ENCODE results near the gene CHD5.

Gene CHD5

DNA sequence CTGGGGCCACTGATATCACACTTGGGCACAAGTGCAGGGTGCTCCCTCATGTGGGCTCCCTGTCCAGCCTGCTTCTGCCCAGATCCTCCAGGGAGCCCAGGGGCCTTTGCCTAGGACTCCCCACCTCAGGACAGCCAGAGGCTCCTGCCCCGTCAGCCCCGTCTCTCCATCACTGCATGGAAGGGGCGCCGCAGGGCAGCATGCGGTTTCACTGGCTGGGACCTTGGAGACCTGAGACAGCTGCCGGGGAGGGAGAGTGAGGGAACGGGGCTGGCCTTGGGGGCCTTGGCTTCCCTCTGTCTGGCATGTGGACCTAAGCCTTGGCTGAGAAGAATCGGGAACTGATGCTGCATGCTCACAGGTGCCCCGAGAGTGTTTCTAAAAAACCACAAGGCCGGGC, 87.9 kb downstream of the CHD5 start:
- Histone ChIP-seq H3K56ac (ENCODE audit: low read length) (no peak overlapping the region), H3K23ac (ENCODE audit: low read length) (no peak overlapping the region), H3K27me3 (ENCODE audit: insufficient read depth, low read length, poor library complexity) (no peaks in the 10 kb centered on the region), H3K4ac (ENCODE audit: low read depth, low read length) (no peak overlapping the region), H2BK15ac (replicated peaks; ENCODE audit: low read depth) (no peak overlapping the region), H2BK120ac (ENCODE audit: low read depth, low read length) (no peak overlapping the region), H3K4me1 (ENCODE audit: control insufficient read depth, low read depth, low read length) (no peaks in the 10 kb centered on the region), H3K9ac (ENCODE audit: low read length) (no peak overlapping the region), H3K79me1 (ENCODE audit: low read length) (no peaks in the 10 kb centered on the region), H2AK5ac (ENCODE audit: low read length) (no peak overlapping the region), H3K27ac (ENCODE audit: low read depth, low read length) (no peak overlapping the region), H2BK5ac (ENCODE audit: low read length) (no peak overlapping the region), H4K8ac (ENCODE audit: low read depth, low read length) (no peak overlapping the region), H3K18ac (ENCODE audit: low read length) (no peak overlapping the region), H3K4me3 (ENCODE audit: low read length) (no peak overlapping the region), H3K79me2 (ENCODE audit: control insufficient read depth, insufficient read depth, low read length) (no peaks in the 10 kb centered on the region), H3K4me2 (ENCODE audit: low read length) (no peak overlapping the region), H4K5ac (ENCODE audit: low read length) (no peak overlapping the region), H3K36me3 (ENCODE audit: control insufficient read depth, insufficient read depth, low read length) (no peaks in the 10 kb centered on the region)
- no CpG with 5 or more reads among the region's 10 CpGs for WGBS (ENCODE audit: extremely low coverage, insufficient coverage, low lambda C conversion rate)
- DNase-seq = no peak

DNA sequence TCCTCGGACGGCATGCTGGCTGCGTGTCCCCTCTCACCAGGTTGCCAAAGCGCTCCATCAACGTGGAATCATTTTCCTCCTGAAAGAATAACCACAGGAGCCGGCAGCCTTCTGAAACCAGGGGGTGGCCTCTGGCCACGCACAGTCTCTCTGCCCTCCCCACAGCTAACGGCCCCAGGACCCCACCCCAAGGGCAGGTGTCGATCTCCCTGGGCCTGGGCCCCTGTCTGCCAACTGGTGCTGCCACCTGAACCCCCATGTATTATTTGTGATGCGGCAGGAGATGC, 88.4 kb downstream of the CHD5 start:
- Histone ChIP-seq H3K79me2 (ENCODE audit: control insufficient read depth, insufficient read depth, low read length) (no peaks in the 10 kb centered on the region), H3K9ac (ENCODE audit: low read length) (no peak overlapping the region), H3K4ac (ENCODE audit: low read depth, low read length) (no peak overlapping the region), H2BK15ac (replicated peaks; ENCODE audit: low read depth) (no peak overlapping the region), H4K5ac (ENCODE audit: low read length) (no peak overlapping the region), H3K4me1 (ENCODE audit: control insufficient read depth, low read depth, low read length) (no peaks in the 10 kb centered on the region), H3K27ac (ENCODE audit: low read depth, low read length) (no peak overlapping the region), H3K4me3 (ENCODE audit: low read length) (no peak overlapping the region), H3K18ac (ENCODE audit: low read length) (no peak overlapping the region), H2BK5ac (ENCODE audit: low read length) (no peak overlapping the region), H3K4me2 (ENCODE audit: low read length) (no peak overlapping the region), H3K27me3 (ENCODE audit: insufficient read depth, low read length, poor library complexity) (no peaks in the 10 kb centered on the region), H2BK120ac (ENCODE audit: low read depth, low read length) (no peak overlapping the region), H2AK5ac (ENCODE audit: low read length) (no peak overlapping the region), H3K23ac (ENCODE audit: low read length) (no peak overlapping the region), H4K8ac (ENCODE audit: low read depth, low read length) (no peak overlapping the region), H3K36me3 (ENCODE audit: control insufficient read depth, insufficient read depth, low read length) (no peaks in the 10 kb centered on the region), H3K56ac (ENCODE audit: low read length) (no peak overlapping the region), H3K79me1 (ENCODE audit: low read length) (no peaks in the 10 kb centered on the region)
- no peak for DNase-seq
- WGBS (ENCODE audit: extremely low coverage, insufficient coverage, low lambda C conversion rate) = no CpG with 5 or more reads among the region's 10 CpGs

DNA sequence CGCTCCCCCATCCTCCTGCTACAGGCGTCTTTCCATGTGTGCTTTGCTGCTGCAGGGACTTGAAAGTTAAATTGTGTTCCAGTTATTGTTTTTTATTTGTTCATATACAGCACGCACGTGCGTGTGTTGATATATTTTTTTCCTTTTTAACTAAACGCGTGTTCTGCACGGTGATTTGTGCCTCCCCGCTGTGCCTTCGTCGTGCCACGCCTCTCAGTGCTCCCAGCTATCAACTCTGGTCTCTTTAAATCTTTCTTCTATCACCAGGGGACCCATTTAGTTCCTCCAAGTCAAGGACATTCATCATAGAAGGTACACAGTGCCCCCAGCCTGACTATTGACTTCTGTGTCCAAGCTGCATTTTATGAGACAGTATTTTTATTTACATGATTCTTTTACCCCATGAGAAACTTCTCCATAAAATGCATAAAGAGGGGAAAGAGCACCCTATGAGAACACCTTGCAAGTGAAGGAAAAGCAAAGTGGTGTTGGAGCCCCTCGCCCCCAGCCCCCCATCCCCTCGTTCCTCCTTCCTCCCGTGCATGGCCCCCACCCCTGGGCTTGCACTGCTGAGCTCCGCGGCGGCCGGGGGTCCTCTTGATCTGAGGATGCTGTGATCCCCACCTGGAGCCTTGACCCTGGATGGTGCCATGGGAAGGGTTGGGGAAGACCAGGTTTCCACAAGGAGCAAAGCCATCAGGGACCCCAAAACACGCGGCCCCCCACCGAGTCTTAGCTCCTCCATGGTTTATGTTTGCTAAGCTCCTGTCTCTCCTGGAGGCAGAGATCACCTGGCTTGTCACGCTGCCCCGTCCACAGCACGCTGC, 88.9 kb downstream of the CHD5 start:
- H2BK120ac ChIP-seq (ENCODE audit: low read depth, low read length) = no peak overlapping the region
- no peak overlapping the region for H2BK15ac ChIP-seq (replicated peaks; ENCODE audit: low read depth)
- H3K4me2 ChIP-seq (ENCODE audit: low read length) = no peak overlapping the region
- no peak overlapping the region for H4K5ac ChIP-seq (ENCODE audit: low read length)
- no peaks in the 10 kb centered on the region for H3K4me1 ChIP-seq (ENCODE audit: control insufficient read depth, low read depth, low read length)
- no peaks in the 10 kb centered on the region for H3K27me3 ChIP-seq (ENCODE audit: insufficient read depth, low read length, poor library complexity)
- H2AK5ac ChIP-seq (ENCODE audit: low read length) = no peak overlapping the region
- H4K8ac ChIP-seq (ENCODE audit: low read depth, low read length) = no peak overlapping the region
- no peaks in the 10 kb centered on the region for H3K79me2 ChIP-seq (ENCODE audit: control insufficient read depth, insufficient read depth, low read length)
- no peak overlapping the region for H3K56ac ChIP-seq (ENCODE audit: low read length)
- no CpG with 5 or more reads among the region's 25 CpGs for WGBS (ENCODE audit: extremely low coverage, insufficient coverage, low lambda C conversion rate)
- no peaks in the 10 kb centered on the region for H3K79me1 ChIP-seq (ENCODE audit: low read length)
- H3K4me3 ChIP-seq (ENCODE audit: low read length) = no peak overlapping the region
- H3K18ac ChIP-seq (ENCODE audit: low read length) = no peak overlapping the region
- no peak overlapping the region for H3K23ac ChIP-seq (ENCODE audit: low read length)
- no peak overlapping the region for H2BK5ac ChIP-seq (ENCODE audit: low read length)
- no peak overlapping the region for H3K27ac ChIP-seq (ENCODE audit: low read depth, low read length)
- no peak overlapping the region for H3K9ac ChIP-seq (ENCODE audit: low read length)
- no peaks in the 10 kb centered on the region for H3K36me3 ChIP-seq (ENCODE audit: control insufficient read depth, insufficient read depth, low read length)
- no peak for DNase-seq
- H3K4ac ChIP-seq (ENCODE audit: low read depth, low read length) = no peak overlapping the region

DNA sequence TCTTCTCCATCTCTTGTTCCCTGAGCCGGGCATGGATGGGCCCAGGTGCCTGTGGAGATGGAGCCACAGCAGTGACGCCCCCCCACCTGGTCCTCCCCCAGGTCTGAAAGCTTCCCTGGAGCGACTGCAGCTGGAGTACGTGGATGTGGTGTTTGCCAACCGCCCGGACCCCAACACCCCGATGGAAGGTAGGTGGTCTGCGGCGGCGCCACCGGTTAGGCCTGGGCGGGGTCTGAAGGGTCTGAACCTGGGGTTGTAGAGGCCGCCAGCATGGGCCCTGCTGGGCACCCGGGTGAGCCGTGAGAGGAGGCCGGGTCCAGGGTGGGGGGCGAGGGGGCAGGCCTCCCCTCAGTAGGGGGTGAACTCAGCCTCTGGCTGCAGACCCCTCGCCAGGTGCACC, 89.8 kb downstream of the CHD5 start:
- H3K79me1 ChIP-seq (ENCODE audit: low read length) = no peaks in the 10 kb centered on the region
- H2AK5ac ChIP-seq (ENCODE audit: low read length) = no peak overlapping the region
- no peaks in the 10 kb centered on the region for H3K27me3 ChIP-seq (ENCODE audit: insufficient read depth, low read length, poor library complexity)
- no peak overlapping the region for H2BK5ac ChIP-seq (ENCODE audit: low read length)
- no peak overlapping the region for H3K23ac ChIP-seq (ENCODE audit: low read length)
- H3K27ac ChIP-seq (ENCODE audit: low read depth, low read length) = no peak overlapping the region
- H4K8ac ChIP-seq (ENCODE audit: low read depth, low read length) = no peak overlapping the region
- H3K56ac ChIP-seq (ENCODE audit: low read length) = no peak overlapping the region
- no peaks in the 10 kb centered on the region for H3K4me1 ChIP-seq (ENCODE audit: control insufficient read depth, low read depth, low read length)
- H3K18ac ChIP-seq (ENCODE audit: low read length) = no peak overlapping the region
- H3K79me2 ChIP-seq (ENCODE audit: control insufficient read depth, insufficient read depth, low read length) = no peaks in the 10 kb centered on the region
- H3K9ac ChIP-seq (ENCODE audit: low read length) = no peak overlapping the region
- H3K4ac ChIP-seq (ENCODE audit: low read depth, low read length) = no peak overlapping the region
- H2BK15ac ChIP-seq (replicated peaks; ENCODE audit: low read depth) = no peak overlapping the region
- no peak overlapping the region for H2BK120ac ChIP-seq (ENCODE audit: low read depth, low read length)
- H4K5ac ChIP-seq (ENCODE audit: low read length) = no peak overlapping the region
- no peak overlapping the region for H3K4me3 ChIP-seq (ENCODE audit: low read length)
- H3K36me3 ChIP-seq (ENCODE audit: control insufficient read depth, insufficient read depth, low read length) = no peaks in the 10 kb centered on the region
- no peak overlapping the region for H3K4me2 ChIP-seq (ENCODE audit: low read length)
- no peak for DNase-seq
- WGBS (ENCODE audit: extremely low coverage, insufficient coverage, low lambda C conversion rate) = no CpG with 5 or more reads among the region's 18 CpGs

DNA sequence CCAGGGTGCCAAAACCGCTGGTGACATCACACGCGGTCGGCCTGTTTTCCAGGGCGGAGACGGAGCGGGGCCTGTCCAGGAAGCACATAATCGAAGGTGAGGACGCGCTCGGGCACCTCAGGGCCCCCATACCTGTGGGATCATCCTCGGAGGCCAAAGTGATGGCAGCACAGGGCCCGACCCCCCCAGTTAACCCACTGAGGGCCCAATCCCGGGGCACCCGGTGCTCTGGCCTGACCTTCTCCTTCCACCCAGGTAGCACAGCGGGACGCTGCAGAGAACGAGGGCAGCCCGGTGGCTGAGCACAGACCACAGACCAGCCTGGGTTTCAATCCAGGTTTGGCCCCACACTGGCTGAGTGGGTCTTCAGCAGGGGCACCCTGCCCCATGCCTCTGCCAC, 91.2 kb downstream of the CHD5 start:
- H3K9ac ChIP-seq (ENCODE audit: low read length) = no peak overlapping the region
- H3K4me2 ChIP-seq (ENCODE audit: low read length) = no peak overlapping the region
- no peak overlapping the region for H4K5ac ChIP-seq (ENCODE audit: low read length)
- no peak overlapping the region for H2BK15ac ChIP-seq (replicated peaks; ENCODE audit: low read depth)
- H3K36me3 ChIP-seq (ENCODE audit: control insufficient read depth, insufficient read depth, low read length) = no peaks in the 10 kb centered on the region
- H4K8ac ChIP-seq (ENCODE audit: low read depth, low read length) = no peak overlapping the region
- H3K4ac ChIP-seq (ENCODE audit: low read depth, low read length) = no peak overlapping the region
- no peaks in the 10 kb centered on the region for H3K4me1 ChIP-seq (ENCODE audit: control insufficient read depth, low read depth, low read length)
- no peak overlapping the region for H2BK5ac ChIP-seq (ENCODE audit: low read length)
- H3K56ac ChIP-seq (ENCODE audit: low read length) = no peak overlapping the region
- H3K4me3 ChIP-seq (ENCODE audit: low read length) = no peak overlapping the region
- H3K27ac ChIP-seq (ENCODE audit: low read depth, low read length) = no peak overlapping the region
- H2BK120ac ChIP-seq (ENCODE audit: low read depth, low read length) = no peak overlapping the region
- no peaks in the 10 kb centered on the region for H3K79me1 ChIP-seq (ENCODE audit: low read length)
- no peak for DNase-seq
- H3K27me3 ChIP-seq (ENCODE audit: insufficient read depth, low read length, poor library complexity) = no peaks in the 10 kb centered on the region
- whole genome bisulfite sequencing (ENCODE audit: extremely low coverage, insufficient coverage, low lambda C conversion rate) = no CpG with 5 or more reads among the region's 19 CpGs
- H2AK5ac ChIP-seq (ENCODE audit: low read length) = no peak overlapping the region
- H3K79me2 ChIP-seq (ENCODE audit: control insufficient read depth, insufficient read depth, low read length) = no peaks in the 10 kb centered on the region
- no peak overlapping the region for H3K23ac ChIP-seq (ENCODE audit: low read length)
- no peak overlapping the region for H3K18ac ChIP-seq (ENCODE audit: low read length)

DNA sequence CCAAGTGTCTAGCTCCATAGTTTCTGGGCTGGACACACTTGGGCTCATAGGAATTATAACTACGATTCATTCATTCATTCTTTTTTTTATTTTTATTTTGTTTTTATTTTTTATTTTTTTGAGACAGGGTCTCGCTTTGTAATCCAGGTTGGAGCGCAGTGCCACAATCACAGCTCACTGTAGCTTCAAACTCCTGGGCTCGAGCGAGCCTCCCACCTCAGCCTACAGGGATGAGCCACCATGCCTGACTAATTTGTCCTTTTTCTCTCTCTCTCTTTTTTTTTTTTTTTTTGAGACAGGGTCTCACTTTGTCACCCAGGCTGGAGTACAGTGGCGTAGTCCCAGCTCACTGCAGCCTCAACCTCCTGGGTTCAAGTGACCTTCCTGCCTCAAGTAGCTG, 92.2 kb downstream of the CHD5 start:
- Histone ChIP-seq H3K36me3 (ENCODE audit: control insufficient read depth, insufficient read depth, low read length) (no peaks in the 10 kb centered on the region), H3K27ac (ENCODE audit: low read depth, low read length) (no peak overlapping the region), H3K4ac (ENCODE audit: low read depth, low read length) (no peak overlapping the region), H3K4me2 (ENCODE audit: low read length) (no peak overlapping the region), H3K9ac (ENCODE audit: low read length) (no peak overlapping the region), H3K23ac (ENCODE audit: low read length) (no peak overlapping the region), H3K4me1 (ENCODE audit: control insufficient read depth, low read depth, low read length) (no peaks in the 10 kb centered on the region), H2BK120ac (ENCODE audit: low read depth, low read length) (no peak overlapping the region), H3K79me2 (ENCODE audit: control insufficient read depth, insufficient read depth, low read length) (no peaks in the 10 kb centered on the region), H4K5ac (ENCODE audit: low read length) (no peak overlapping the region), H2AK5ac (ENCODE audit: low read length) (no peak overlapping the region), H3K27me3 (ENCODE audit: insufficient read depth, low read length, poor library complexity) (no peaks in the 10 kb centered on the region), H3K18ac (ENCODE audit: low read length) (no peak overlapping the region), H2BK5ac (ENCODE audit: low read length) (no peak overlapping the region), H3K4me3 (ENCODE audit: low read length) (no peak overlapping the region), H2BK15ac (replicated peaks; ENCODE audit: low read depth) (no peak overlapping the region), H4K8ac (ENCODE audit: low read depth, low read length) (no peak overlapping the region), H3K56ac (ENCODE audit: low read length) (no peak overlapping the region), H3K79me1 (ENCODE audit: low read length) (no peaks in the 10 kb centered on the region)
- no peak for DNase-seq
- WGBS (ENCODE audit: extremely low coverage, insufficient coverage, low lambda C conversion rate) = no CpG with 5 or more reads among the region's 6 CpGs
